ENCODE measurements around the gene ESPNL. TPM values are rescaled to one million over a fixed set of nuclear protein-coding genes. Genes with fewer than 3 reads are reported as not detected.

ESPNL gene
- total and polyA plus RNA-seq, 9 donors: 0.11 to 12.9 (median 0.61) TPM

GRCh38 chr2:238131761-238132462 lies 31.8 kb downstream of the ESPNL start:
- intact Hi-C loops (cut with DNase I): no loop called here
- Histone ChIP-seq H3K36me3 (no peaks in the 10 kb centered on the region), H3K4me1 (ENCODE audit: insufficient read depth) (peaks cover 6% of the 10 kb centered on the region), H3K27ac (no peak overlapping the region), H3K9me3 (no peaks in the 10 kb centered on the region), H3K4me3 (no peak overlapping the region), H3K27me3 (no peaks in the 10 kb centered on the region)
- TF ChIP-seq EP300 (IDR thresholded peaks at IDR 0.05): no peak
- no peak for TF ChIP-seq POLR2A (IDR thresholded peaks at IDR 0.05)
- no peak for TF ChIP-seq CTCF (IDR thresholded peaks at IDR 0.05)
- DNase-seq: no peak
- 88 to 89% (median 88%) methylated on average over 14 of the region's 14 CpGs for WGBS, 3 donors

- no peaks in the 10 kb centered on the region for H3K36me3 ChIP-seq
- H3K4me1 ChIP-seq (ENCODE audit: insufficient read depth): no peaks in the 10 kb centered on the region
- no peak overlapping the region for H3K4me3 ChIP-seq
- TF ChIP-seq POLR2A (IDR thresholded peaks at IDR 0.05) (no peak), CTCF (IDR thresholded peaks at IDR 0.05) (no peak), EP300 (IDR thresholded peaks at IDR 0.05) (no peak)
- H3K27ac ChIP-seq: no peak overlapping the region
- WGBS, 3 donors: 87 to 92% (median 89%) methylated on average over 21 to 23 of the region's 23 CpGs
- intact Hi-C loops (cut with DNase I): no loop called here
- DNase-seq: no peak
- no peaks in the 10 kb centered on the region for H3K27me3 ChIP-seq
- H3K9me3 ChIP-seq: no peaks in the 10 kb centered on the region
Measured at GRCh38 chr2:238132463-238133450, 32.6 kb downstream of the ESPNL start.

- Histone ChIP-seq H3K36me3 (no peaks in the 10 kb centered on the region), H3K4me3 (no peak overlapping the region), H3K4me1 (ENCODE audit: insufficient read depth) (no peaks in the 10 kb centered on the region), H3K27ac (no peak overlapping the region), H3K9me3 (no peaks in the 10 kb centered on the region), H3K27me3 (no peaks in the 10 kb centered on the region)
- WGBS, 3 donors: 68 to 69% (median 68%) methylated on average over 12 to 14 of the region's 14 CpGs
- intact Hi-C loops (cut with DNase I): no loop called here
- no peak for TF ChIP-seq CTCF (IDR thresholded peaks at IDR 0.05)
- no peak for TF ChIP-seq POLR2A (IDR thresholded peaks at IDR 0.05)
- no peak for TF ChIP-seq EP300 (IDR thresholded peaks at IDR 0.05)
- no peak for DNase-seq
Measured at GRCh38 chr2:238133499-238134392, 33.6 kb downstream of the ESPNL start.

GRCh38 chr2:238134393-238134785 lies 34.2 kb downstream of the ESPNL start:
- TF ChIP-seq EP300 (IDR thresholded peaks at IDR 0.05) (no peak), POLR2A (IDR thresholded peaks at IDR 0.05) (no peak), CTCF (IDR thresholded peaks at IDR 0.05) (no peak)
- intact Hi-C loops (cut with DNase I): no loop called here
- Histone ChIP-seq H3K4me3 (no peak overlapping the region), H3K4me1 (ENCODE audit: insufficient read depth) (no peaks in the 10 kb centered on the region), H3K9me3 (no peaks in the 10 kb centered on the region), H3K27me3 (no peaks in the 10 kb centered on the region), H3K27ac (no peak overlapping the region), H3K36me3 (no peaks in the 10 kb centered on the region)
- DNase-seq: no peak
- 84 to 87% (median 85%) methylated on average over 11 of the region's 11 CpGs for WGBS, 3 donors
